ENCODE data around the gene TRIM26. TPM values are rescaled to one million over a fixed set of nuclear protein-coding genes. Genes with fewer than 3 reads are reported as not detected.
"Not testable (repeated sequence)": the region's sequence is repeated elsewhere in the genome, so short reads cannot be mapped to it uniquely, and the experiment has no call there.

Gene TRIM26
- polyA plus RNA-seq: 58.2 TPM
- long read RNA-seq, donor 1, partial matches to known transcripts: 0 of 1 reads
- long read RNA-seq, donor 1, other reads (novel, unspliced or antisense): 0 of 1 reads
- long read RNA-seq, donor 2: 0 reads
- long read RNA-seq, donor 3, partial matches to known transcripts: 86 of 86 reads
- long read RNA-seq, donor 3, other reads (novel, unspliced or antisense): 0 of 86 reads
- long read RNA-seq, donor 4: 0 reads
- long read RNA-seq, donor 5, partial matches to known transcripts: 0 of 2 reads
- long read RNA-seq, donor 5, other reads (novel, unspliced or antisense): 0 of 2 reads
- long read RNA-seq, donor 6, partial matches to known transcripts: 0 of 8 reads
- long read RNA-seq, donor 6, other reads (novel, unspliced or antisense): 5 of 8 reads
- long read RNA-seq, donor 7, partial matches to known transcripts: 17 of 17 reads
- long read RNA-seq, donor 7, other reads (novel, unspliced or antisense): 0 of 17 reads
- long read RNA-seq, donor 8, partial matches to known transcripts: 0 of 1 reads
- long read RNA-seq, donor 8, other reads (novel, unspliced or antisense): 0 of 1 reads
- long read RNA-seq, donor 9, partial matches to known transcripts: 0 of 1 reads
- long read RNA-seq, donor 9, other reads (novel, unspliced or antisense): 0 of 1 reads
- long read RNA-seq, donor 10, partial matches to known transcripts: 46 of 47 reads
- long read RNA-seq, donor 10, other reads (novel, unspliced or antisense): 0 of 47 reads
- long read RNA-seq, donor 11, partial matches to known transcripts: 30 of 33 reads
- long read RNA-seq, donor 11, other reads (novel, unspliced or antisense): 0 of 33 reads

DNA sequence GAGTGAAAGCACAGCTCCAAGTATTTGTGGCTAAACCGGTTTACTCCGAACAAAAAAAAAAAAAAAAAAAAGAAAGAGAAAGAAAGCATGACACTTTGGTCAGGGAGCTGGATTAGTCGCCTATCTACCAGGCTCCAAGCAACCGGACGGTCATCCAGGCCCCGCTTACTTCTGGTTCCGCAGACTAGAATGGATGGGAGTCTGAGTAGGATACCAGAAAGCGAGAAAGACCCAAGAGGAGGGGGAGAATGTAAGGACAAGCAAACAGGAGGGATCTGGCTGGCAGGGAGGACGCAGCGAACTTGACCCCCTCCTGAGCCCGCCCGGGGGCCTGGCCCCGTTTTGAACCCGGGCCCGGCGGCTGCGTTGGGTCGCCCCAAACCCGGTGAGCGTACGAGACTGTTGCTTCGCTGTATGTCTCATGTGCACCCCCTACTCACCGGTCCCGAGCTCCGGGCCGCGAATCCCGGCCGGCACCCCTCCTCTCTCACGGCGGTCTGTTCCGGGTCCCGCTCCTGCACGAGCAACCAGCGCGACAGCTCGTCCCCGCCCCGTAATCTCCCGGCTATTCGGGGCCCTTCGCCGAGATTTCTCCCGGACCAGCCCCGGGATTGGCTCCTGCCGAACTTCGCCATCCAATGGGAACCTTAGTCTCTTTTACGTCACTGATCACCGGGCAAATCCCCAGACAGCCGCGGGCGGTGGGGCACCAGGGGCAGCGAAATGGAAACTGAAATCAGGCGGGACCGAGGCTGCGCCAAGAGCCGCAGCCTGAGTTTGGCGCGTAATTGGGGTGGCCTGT, at the start of gene TRIM26:
TSS of gene TRIM26 (minus strand) at position 542 of the 802 bp plus-strand sequence. CDS start 14,303 bp downstream, outside the sequence.
- Histone ChIP-seq H3K4me3 (ENCODE audit: low read length) (peak within 1 kb of the TSS; percentile 89), H3K27me3 (ENCODE audit: control insufficient read depth, insufficient read depth, low read length) (no peaks in the 10 kb centered on the region), H3K36me3 (ENCODE audit: control insufficient read depth, insufficient read depth, low read length) (no peaks in the 10 kb centered on the region), H3K27ac (ENCODE audit: low read length) (peak within 1 kb of the TSS; percentile 95), H3K4me1 (ENCODE audit: control insufficient read depth, insufficient read depth, low read length) (peaks cover 28% of the 10 kb centered on the region), H3K9me3 (ENCODE audit: control insufficient read depth, low read depth, low read length) (no peaks in the 10 kb centered on the region)
- 0% methylated on average over 2 of the region's 59 CpGs for WGBS (ENCODE audit: insufficient coverage, low lambda C conversion rate)
- peak; percentile 98 to 99 for DNase-seq

DNA sequence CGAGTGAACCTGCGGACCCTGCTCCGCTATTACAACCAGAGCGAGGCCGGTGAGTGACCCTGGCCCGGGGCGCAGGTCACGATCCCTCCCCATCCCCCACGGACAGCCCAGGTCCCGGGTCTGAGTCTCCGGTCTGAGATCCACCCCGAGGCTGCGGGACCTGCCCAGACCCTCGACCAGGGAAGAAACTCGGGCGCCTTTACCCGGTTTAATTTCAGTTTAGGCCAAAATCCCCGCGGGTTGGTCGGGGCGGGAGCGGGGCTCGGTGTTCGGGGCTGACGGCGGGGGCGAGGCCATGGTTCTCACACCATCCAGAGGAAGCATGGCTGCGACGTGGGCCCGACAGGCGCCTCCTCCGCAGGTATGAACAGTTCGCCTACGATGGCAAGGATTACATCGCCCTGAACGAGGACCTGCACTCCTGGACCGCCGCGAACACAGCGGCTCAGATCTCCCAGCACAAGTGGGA, 46.9 kb upstream of the TRIM26 start:
- peak; percentile 11 to 32 for DNase-seq
- Histone ChIP-seq H3K4me3 (ENCODE audit: low read length) (peak overlapping the region; percentile 92), H3K27ac (ENCODE audit: low read length) (no peak overlapping the region), H3K27me3 (ENCODE audit: control insufficient read depth, insufficient read depth, low read length) (peaks cover 14% of the 10 kb centered on the region), H3K36me3 (ENCODE audit: control insufficient read depth, insufficient read depth, low read length) (no peaks in the 10 kb centered on the region), H3K9me3 (ENCODE audit: control insufficient read depth, low read depth, low read length) (no peaks in the 10 kb centered on the region), H3K4me1 (ENCODE audit: control insufficient read depth, insufficient read depth, low read length) (peaks cover 7% of the 10 kb centered on the region)
- WGBS (ENCODE audit: insufficient coverage, low lambda C conversion rate): no CpG with 5 or more reads among the region's 40 CpGs

DNA sequence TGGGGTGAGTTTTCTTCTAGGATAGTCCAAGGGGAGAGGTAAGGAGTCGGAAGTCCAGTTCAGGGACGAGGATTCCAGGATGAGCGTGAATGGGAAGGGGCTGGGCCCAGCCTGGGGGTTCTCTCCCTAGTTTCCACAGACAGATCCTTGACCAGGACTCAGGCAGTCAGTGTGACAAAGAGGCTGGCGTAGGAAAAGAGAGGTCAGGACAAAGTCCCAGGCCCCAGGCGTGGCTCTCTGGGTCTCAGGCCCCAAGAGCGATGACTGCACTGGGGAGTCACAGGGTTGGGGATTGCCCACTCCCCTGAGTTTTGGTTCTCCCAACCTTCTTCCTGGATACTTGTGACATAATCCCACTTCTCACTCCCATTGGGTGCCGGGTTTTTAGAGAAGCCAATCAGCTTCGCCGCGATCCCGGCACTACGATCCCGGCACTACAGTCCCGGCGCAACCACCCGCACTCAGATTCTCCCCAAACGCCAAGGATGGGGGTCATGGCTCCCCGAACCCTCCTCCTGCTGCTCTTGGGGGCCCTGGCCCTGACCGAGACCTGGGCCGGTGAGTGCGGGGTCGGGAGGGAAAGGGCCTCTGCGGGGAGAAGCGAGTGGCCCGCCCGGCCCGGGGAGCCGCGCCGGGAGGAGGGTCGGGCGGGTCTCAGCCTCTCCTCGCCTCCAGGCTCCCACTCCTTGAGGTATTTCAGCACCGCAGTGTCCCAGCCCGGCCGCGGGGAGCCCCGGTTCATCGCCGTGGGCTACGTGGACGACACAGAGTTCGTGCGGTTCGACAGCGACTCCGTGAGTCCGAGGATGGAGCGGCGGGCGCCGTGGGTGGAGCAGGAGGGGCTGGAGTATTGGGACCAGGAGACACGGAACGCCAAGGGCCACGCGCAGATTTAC, 46.2 kb upstream of the TRIM26 start:
- no peaks in the 10 kb centered on the region for H3K36me3 ChIP-seq (ENCODE audit: control insufficient read depth, insufficient read depth, low read length)
- WGBS (ENCODE audit: insufficient coverage, low lambda C conversion rate): no CpG with 5 or more reads among the region's 56 CpGs
- H3K27ac ChIP-seq (ENCODE audit: low read length): peak overlapping the region; percentile 57
- peak; percentile 74 to 76 for DNase-seq
- H3K4me1 ChIP-seq (ENCODE audit: control insufficient read depth, insufficient read depth, low read length): peaks cover 7% of the 10 kb centered on the region
- no peaks in the 10 kb centered on the region for H3K9me3 ChIP-seq (ENCODE audit: control insufficient read depth, low read depth, low read length)
- H3K27me3 ChIP-seq (ENCODE audit: control insufficient read depth, insufficient read depth, low read length): peaks cover 14% of the 10 kb centered on the region
- peak overlapping the region; percentile 92 for H3K4me3 ChIP-seq (ENCODE audit: low read length)

DNA sequence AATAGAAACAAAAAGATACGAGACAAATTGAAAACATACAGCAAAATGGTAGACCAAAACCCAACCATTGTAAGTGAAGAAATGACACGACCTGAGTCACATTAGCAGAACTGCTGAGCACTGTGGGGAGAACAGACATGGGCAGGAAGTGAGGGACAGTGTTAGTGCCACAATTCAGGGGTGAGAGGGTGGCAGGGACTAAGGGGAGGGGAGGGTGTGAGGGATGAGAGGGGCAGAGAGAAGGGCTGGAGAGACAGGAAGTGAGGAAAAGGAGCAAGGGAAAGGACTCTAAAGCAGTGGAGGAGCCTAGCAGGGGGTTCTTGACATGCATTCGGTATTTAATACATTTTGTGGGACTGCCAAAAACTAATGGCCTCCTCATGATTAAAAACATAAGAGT, 45.0 kb upstream of the TRIM26 start:
- no peak overlapping the region for H3K4me3 ChIP-seq (ENCODE audit: low read length)
- no peaks in the 10 kb centered on the region for H3K9me3 ChIP-seq (ENCODE audit: control insufficient read depth, low read depth, low read length)
- peaks cover 14% of the 10 kb centered on the region for H3K27me3 ChIP-seq (ENCODE audit: control insufficient read depth, insufficient read depth, low read length)
- H3K4me1 ChIP-seq (ENCODE audit: control insufficient read depth, insufficient read depth, low read length): peaks cover 7% of the 10 kb centered on the region
- no peak overlapping the region for H3K27ac ChIP-seq (ENCODE audit: low read length)
- 80% methylated on average over 1 of the region's 3 CpGs for WGBS (ENCODE audit: insufficient coverage, low lambda C conversion rate)
- no peaks in the 10 kb centered on the region for H3K36me3 ChIP-seq (ENCODE audit: control insufficient read depth, insufficient read depth, low read length)
- no peak for DNase-seq

GRCh38 chr6:30252417-30252816, 39.2 kb upstream of the TRIM26 start:
- not testable (repeated sequence) for H3K4me1 ChIP-seq (ENCODE audit: control insufficient read depth, insufficient read depth, low read length); H3K27ac ChIP-seq (ENCODE audit: low read length); H3K9me3 ChIP-seq (ENCODE audit: control insufficient read depth, low read depth, low read length); H3K36me3 ChIP-seq (ENCODE audit: control insufficient read depth, insufficient read depth, low read length); H3K4me3 ChIP-seq (ENCODE audit: low read length); DNase-seq; H3K27me3 ChIP-seq (ENCODE audit: control insufficient read depth, insufficient read depth, low read length)
- WGBS (ENCODE audit: insufficient coverage, low lambda C conversion rate): no CpG with 5 or more reads among the region's 1 CpG

DNA sequence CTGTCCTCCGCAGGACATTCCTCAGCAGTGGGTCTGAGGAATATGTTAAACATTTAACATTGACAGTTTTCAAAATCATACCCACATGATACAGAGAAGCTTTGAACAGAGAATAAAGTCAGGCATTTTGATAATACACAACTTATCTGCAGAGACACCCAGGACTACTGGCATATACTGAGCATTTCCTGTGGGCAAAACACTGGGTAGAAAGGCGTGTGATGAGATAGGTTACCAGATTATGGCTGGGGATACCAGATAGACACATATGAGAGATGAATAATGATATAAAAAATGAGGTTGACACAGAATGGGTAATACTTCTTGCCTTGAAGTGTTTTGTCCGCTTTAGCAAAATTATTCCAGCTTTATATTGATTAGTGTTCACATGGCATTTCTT, 31.4 kb upstream of the TRIM26 start:
- H3K4me3 ChIP-seq (ENCODE audit: low read length): no peak overlapping the region
- H3K9me3 ChIP-seq (ENCODE audit: control insufficient read depth, low read depth, low read length): no peaks in the 10 kb centered on the region
- WGBS (ENCODE audit: insufficient coverage, low lambda C conversion rate): 83% methylated on average over 2 of the region's 3 CpGs
- H3K4me1 ChIP-seq (ENCODE audit: control insufficient read depth, insufficient read depth, low read length): no peaks in the 10 kb centered on the region
- H3K27ac ChIP-seq (ENCODE audit: low read length): no peak overlapping the region
- no peak for DNase-seq
- no peaks in the 10 kb centered on the region for H3K27me3 ChIP-seq (ENCODE audit: control insufficient read depth, insufficient read depth, low read length)
- H3K36me3 ChIP-seq (ENCODE audit: control insufficient read depth, insufficient read depth, low read length): no peaks in the 10 kb centered on the region

GRCh38 chr6:30238178-30238795, 25.1 kb upstream of the TRIM26 start:
- Histone ChIP-seq H3K27me3 (ENCODE audit: control insufficient read depth, insufficient read depth, low read length) (no peaks in the 10 kb centered on the region), H3K4me3 (ENCODE audit: low read length) (no peak overlapping the region), H3K36me3 (ENCODE audit: control insufficient read depth, insufficient read depth, low read length) (no peaks in the 10 kb centered on the region), H3K9me3 (ENCODE audit: control insufficient read depth, low read depth, low read length) (no peaks in the 10 kb centered on the region), H3K27ac (ENCODE audit: low read length) (no peak overlapping the region), H3K4me1 (ENCODE audit: control insufficient read depth, insufficient read depth, low read length) (no peaks in the 10 kb centered on the region)
- WGBS (ENCODE audit: insufficient coverage, low lambda C conversion rate): no CpG with 5 or more reads among the region's 6 CpGs
- DNase-seq: no peak

- Histone ChIP-seq H3K27ac (ENCODE audit: low read length) (no peak overlapping the region), H3K4me1 (ENCODE audit: control insufficient read depth, insufficient read depth, low read length) (no peaks in the 10 kb centered on the region), H3K4me3 (ENCODE audit: low read length) (no peak overlapping the region), H3K36me3 (ENCODE audit: control insufficient read depth, insufficient read depth, low read length) (no peaks in the 10 kb centered on the region), H3K27me3 (ENCODE audit: control insufficient read depth, insufficient read depth, low read length) (no peaks in the 10 kb centered on the region), H3K9me3 (ENCODE audit: control insufficient read depth, low read depth, low read length) (no peaks in the 10 kb centered on the region)
- 67% methylated on average over 2 of the region's 2 CpGs for WGBS (ENCODE audit: insufficient coverage, low lambda C conversion rate)
- DNase-seq: no peak
Observed at GRCh38 chr6:30234356-30234755, 21.1 kb upstream of the TRIM26 start.

DNA sequence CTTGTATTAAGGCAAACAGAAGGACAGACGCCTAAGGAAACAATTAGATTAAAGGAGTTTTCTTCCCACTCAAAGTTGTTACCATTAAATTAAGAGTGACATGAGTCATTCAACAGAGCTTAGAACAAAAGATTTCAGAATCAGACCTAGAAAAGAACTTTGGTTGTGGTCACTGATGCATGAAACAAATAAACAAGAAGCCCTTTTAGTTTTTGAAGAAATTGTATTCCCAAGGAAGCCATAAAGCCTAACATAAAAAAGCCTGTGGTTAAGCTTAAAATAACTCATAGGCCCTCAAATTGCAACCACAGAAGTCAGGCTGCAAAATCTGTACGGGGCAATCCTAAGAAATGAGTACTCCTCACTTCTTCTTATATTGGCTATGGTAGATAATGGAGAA, 17.9 kb upstream of the TRIM26 start:
- no peak for DNase-seq
- Histone ChIP-seq H3K4me3 (ENCODE audit: low read length) (no peak overlapping the region), H3K9me3 (ENCODE audit: control insufficient read depth, low read depth, low read length) (no peaks in the 10 kb centered on the region), H3K36me3 (ENCODE audit: control insufficient read depth, insufficient read depth, low read length) (no peaks in the 10 kb centered on the region), H3K4me1 (ENCODE audit: control insufficient read depth, insufficient read depth, low read length) (no peaks in the 10 kb centered on the region), H3K27ac (ENCODE audit: low read length) (no peak overlapping the region), H3K27me3 (ENCODE audit: control insufficient read depth, insufficient read depth, low read length) (no peaks in the 10 kb centered on the region)
- WGBS (ENCODE audit: insufficient coverage, low lambda C conversion rate): no CpG with 5 or more reads among the region's 2 CpGs

All from large intestine (tissue), 12 donors.